Muscle of leg (tissue), 11 donors: ENCODE data around the gene TMC6. TPM values are rescaled to one million over a fixed set of nuclear protein-coding genes. Genes with fewer than 3 reads are reported as not detected.

ENCODE experiments used
- DNase-seq: peaks from one replicate; pipeline ENCODE4 v3.0.0; 2013
- H3K27ac ChIP-seq: one replicate; pipeline ENCODE4 v1.5.1; 2013; ENCODE audit warnings: mild to moderate bottlenecking, low read length, control low read depth
- H3K27me3 ChIP-seq: one replicate; pipeline ENCODE4 v1.6.1; 2013; ENCODE audit warnings: low read length; ENCODE audit not compliant: control insufficient read depth, insufficient read depth
- H3K36me3 ChIP-seq: one replicate; pipeline ENCODE4 v1.6.1; 2013; ENCODE audit warnings: low read length; ENCODE audit not compliant: control insufficient read depth, insufficient read depth
- H3K4me1 ChIP-seq: one replicate; pipeline ENCODE4 v1.6.1; 2013; ENCODE audit warnings: low read length; ENCODE audit not compliant: control insufficient read depth, insufficient read depth
- H3K4me3 ChIP-seq: one replicate; pipeline ENCODE4 v1.5.1; 2013; ENCODE audit warnings: low read length, control low read depth
- H3K9me3 ChIP-seq: replicated peaks from 2 replicates; pipeline ENCODE4 v1.6.1; 2013; ENCODE audit warnings: low read depth, low read length; ENCODE audit not compliant: control insufficient read depth
- WGBS: methylation state at CpG from one replicate; pipeline ENCODE4 v1.1.5; 2013; ENCODE audit warnings: missing lambda C conversion rate; ENCODE audit not compliant: insufficient coverage; 5-methylcytosine and 5-hydroxymethylcytosine counted together
- polyA plus RNA-seq, 8 donors: library from polyadenylated mRNA; unstranded; fragments of 120-200 nt; gene quantifications; one replicate each; pipeline versions ENCODE4 v1.2.1 to v1.2.3, GENCODE V29; 2013; ENCODE audit warnings: inconsistent platforms in 1 of 8, low replicate concordance in 1 of 8; ENCODE audit not compliant: insufficient read length in 8 of 8, insufficient read depth in 1 of 8
- total RNA-seq: library from RNA; stranded (reverse); fragments of 120-200 nt; gene quantifications from one replicate; pipeline ENCODE4 v1.2.4, GENCODE V29; 2013

TMC6 gene
- total and polyA plus RNA-seq, 9 donors, result 21.6 to 40.7 (median 26.1) TPM

DNA sequence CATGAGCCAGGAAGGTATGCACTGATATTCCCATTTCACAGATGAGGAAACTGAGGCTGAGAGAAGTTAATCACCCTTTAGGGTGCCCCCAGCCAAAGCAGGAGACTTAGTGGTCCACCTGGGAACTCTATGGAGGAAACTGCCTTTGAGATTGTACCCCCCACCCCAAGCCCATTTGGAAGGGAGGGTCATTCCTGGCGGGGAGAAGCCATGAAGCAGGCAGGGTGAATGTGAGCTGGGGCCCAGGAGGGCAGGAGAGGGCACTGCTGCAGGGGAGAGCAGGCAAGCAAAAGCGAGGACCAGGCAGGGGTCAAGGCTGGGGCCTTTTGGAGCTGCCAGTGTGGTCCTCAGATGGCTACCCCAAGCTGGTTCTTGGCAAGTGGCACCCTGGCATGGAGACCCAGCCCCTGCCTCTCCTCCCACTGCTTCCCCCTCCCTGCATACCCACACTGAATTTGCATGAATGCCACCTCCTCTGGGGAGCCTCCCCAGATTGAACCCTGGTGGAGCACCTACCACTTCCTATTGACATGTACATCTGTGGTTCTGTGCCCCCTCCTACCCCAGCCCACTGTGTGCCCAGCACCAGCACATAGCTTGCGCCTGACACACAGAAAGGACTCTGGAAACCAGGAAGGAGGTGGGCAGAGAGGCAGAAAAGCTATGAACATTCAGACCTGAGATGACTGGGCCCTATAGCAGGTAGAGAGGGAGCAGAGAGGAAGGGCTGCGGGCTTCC lies 965 bp upstream of the TMC6 start:
- Histone ChIP-seq H3K4me3 (no peak overlapping the region), H3K36me3 (peaks cover 14% of the 10 kb centered on the region), H3K27me3 (peaks cover 49% of the 10 kb centered on the region), H3K4me1 (peaks cover 84% of the 10 kb centered on the region), H3K27ac (peak overlapping the region; percentile 42), H3K9me3 (no peaks in the 10 kb centered on the region)
- 86% methylated on average over 3 of the region's 4 CpGs for WGBS
- DNase-seq, result no peak

DNA sequence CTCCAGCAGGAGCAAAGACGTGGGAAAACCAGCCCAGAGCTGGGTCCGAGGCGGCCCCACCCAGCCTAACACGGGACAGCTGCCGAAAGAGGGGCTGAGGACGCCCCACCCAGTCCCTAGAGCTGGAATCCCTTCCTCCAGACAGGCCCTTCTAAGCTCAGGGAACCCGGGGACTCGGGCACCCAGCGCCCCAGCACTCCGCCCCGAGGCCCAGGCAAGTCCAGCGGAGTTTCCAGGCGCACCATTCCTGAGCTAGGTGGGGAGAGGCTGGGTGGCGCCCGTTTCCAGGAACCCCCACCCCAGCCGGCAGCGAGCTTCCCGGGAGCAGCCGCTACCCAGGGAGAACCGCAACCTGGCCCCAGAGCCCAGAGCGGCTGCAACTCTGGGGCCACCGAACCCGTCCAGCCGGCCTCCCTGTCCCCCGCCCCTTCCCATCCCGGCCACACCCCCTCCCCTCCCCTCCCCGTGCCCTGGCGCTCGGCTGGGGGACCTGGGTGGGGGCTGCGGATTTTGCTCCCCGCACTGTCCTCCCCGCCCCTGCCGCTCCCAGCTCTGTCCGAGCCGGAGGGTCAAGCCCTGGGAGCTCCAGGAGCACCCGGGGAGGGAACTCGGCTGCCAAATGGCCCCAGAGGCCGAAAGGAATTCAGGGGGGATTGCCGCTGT lies 536 bp downstream of the TMC6 start:
- no peak for DNase-seq
- Histone ChIP-seq H3K4me1 (peaks cover 81% of the 10 kb centered on the region), H3K9me3 (no peaks in the 10 kb centered on the region), H3K27me3 (peaks cover 38% of the 10 kb centered on the region), H3K36me3 (peaks cover 26% of the 10 kb centered on the region), H3K27ac (peak overlapping the region; percentile 78), H3K4me3 (peak overlapping the region; percentile 68)
- 3% methylated on average over 16 of the region's 39 CpGs for WGBS

DNA sequence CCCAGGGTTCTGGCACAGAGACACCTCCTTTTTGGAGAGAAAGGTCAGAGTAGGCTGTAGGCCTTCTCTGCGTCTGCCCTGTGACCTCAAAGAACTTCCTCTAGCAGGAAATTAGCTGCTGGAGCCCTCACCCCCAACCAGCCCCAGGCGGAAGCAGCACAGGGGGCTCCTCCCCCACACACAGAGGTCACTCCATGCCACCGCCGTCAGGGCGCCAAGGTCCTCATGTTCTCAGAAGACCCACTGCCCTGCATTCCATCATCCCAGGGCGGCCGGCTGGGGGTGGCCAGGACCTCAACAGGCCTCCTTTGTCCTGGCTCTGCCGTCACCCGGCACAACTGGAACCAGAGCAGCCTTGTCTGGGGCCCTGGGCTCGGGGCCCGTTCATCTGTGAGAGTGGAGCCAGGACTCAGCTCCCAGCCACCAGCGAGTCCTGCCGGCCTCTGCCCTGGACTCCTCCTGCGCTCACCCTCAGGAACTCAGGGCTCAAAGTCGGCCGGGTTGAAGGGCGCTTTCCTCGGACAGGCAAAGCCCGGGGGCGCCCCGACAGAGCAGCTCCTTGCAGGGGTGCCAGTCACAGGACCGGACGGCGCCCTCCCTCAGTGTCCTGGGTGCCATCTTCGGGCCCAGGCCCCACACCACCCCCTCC lies 1.2 kb downstream of the TMC6 start:
- peak; percentile 69 for DNase-seq
- WGBS, result 20% methylated on average over 24 of the region's 25 CpGs
- H3K4me3 ChIP-seq, result peak overlapping the region; percentile 68
- H3K27me3 ChIP-seq, result peaks cover 35% of the 10 kb centered on the region
- peaks cover 31% of the 10 kb centered on the region for H3K36me3 ChIP-seq
- no peaks in the 10 kb centered on the region for H3K9me3 ChIP-seq
- peak overlapping the region; percentile 78 for H3K27ac ChIP-seq
- peaks cover 77% of the 10 kb centered on the region for H3K4me1 ChIP-seq

GRCh38 chr17:78126895-78127238 lies 1.7 kb downstream of the TMC6 start:
- H3K36me3 ChIP-seq, result peaks cover 35% of the 10 kb centered on the region
- 50% methylated on average over 1 of the region's 6 CpGs for WGBS
- H3K27ac ChIP-seq, result peak overlapping the region; percentile 78
- no peaks in the 10 kb centered on the region for H3K9me3 ChIP-seq
- peak overlapping the region; percentile 68 for H3K4me3 ChIP-seq
- H3K27me3 ChIP-seq, result peaks cover 32% of the 10 kb centered on the region
- peaks cover 72% of the 10 kb centered on the region for H3K4me1 ChIP-seq
- DNase-seq, result no peak

DNA sequence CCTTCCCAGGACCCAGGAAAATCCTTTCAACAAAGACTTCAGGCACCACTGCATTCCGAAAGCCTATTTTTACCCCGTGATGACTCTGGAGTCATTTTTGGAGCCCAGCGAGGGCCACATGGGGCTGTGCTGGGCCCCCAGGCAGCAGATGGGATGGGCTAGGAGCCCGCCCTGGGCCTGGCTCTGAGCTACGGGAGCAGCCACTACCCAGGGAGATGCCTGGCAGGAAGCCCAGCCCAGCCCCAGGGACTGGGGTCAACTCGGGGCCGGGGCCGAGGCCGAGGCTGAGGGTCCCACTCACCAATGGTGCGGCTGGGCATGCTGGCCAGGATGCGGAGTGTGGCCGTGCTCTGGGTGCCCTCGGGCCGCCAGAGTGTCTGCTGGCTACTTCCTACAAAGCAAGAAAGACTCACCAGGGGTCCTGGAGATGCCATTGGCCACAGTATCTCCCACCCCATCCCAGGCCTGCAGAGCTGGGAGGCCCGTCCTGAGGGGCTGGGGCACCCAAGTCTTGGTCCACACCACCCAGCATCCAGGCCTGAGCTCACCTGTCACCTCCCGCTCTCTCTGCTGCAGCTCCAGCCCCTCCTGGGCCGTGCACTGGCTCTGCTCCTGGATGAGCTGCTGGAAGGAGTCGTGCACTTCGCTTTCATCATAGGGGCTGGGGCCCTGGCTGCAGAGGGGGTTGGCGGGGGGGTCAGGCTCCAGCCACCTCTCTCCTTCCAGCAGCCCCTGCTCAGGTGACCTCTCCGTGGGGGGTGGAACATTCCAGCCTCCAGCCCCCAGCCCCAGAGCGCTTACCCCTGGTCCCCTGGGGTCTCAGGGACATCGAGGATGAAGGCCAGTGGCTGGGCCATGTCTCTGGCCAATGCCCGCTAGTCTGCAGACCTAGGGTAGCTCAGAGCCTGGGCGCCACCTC lies 2.3 kb downstream of the TMC6 start:
- WGBS, result 43% methylated on average over 20 of the region's 25 CpGs
- Histone ChIP-seq H3K9me3 (no peaks in the 10 kb centered on the region), H3K27me3 (peaks cover 26% of the 10 kb centered on the region), H3K4me1 (peaks cover 67% of the 10 kb centered on the region), H3K27ac (peak overlapping the region; percentile 69), H3K4me3 (no peak overlapping the region), H3K36me3 (peaks cover 38% of the 10 kb centered on the region)
- DNase-seq, result peak; percentile 47

DNA sequence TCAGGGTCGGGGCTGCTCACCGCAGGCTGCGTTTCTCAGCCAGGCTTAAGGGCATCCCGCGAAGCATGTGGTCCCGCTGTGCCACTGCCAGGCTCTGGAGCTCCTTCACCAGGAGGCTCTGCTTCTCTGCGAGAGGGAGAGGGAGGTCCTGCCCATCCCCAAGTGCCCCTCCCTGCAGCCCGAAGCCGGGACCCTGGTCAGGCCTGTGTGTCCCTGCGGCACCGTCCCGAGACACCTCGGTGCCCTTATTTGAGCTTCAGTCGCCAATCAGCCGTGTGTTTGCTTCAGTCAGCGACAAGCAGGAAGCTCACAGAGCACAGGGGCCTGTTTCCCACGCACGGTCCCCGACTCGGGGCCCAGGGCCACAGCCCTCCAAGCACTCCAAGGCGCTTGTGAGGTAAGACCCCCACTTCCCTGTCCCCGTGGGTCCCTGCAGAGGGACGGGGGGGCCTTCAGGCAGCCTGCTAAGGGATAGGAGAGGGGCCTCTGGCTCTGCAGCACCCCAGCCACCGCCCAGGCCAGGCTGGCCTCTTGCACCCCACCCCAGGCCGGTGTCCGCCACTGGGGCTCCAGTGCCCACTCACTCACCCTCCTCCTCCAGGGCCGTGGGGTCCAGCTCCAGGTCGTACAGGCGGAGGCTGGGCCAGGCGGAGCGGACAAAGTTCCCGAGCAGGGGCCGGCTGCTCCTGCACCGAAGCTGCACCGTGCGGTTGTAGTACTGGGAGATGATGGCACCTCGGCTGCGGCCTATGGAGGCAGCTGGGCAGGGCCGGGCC lies 3.2 kb downstream of the TMC6 start:
- WGBS, result 77% methylated on average over 29 of the region's 39 CpGs
- peaks cover 47% of the 10 kb centered on the region for H3K36me3 ChIP-seq

GRCh38 chr17:78124836-78125137 lies 3.8 kb downstream of the TMC6 start:
- DNase-seq, result no peak
- Histone ChIP-seq H3K27ac (no peak overlapping the region), H3K4me1 (peaks cover 58% of the 10 kb centered on the region)

More for the DNA sequence above, 3.2 kb downstream of the TMC6 start:
- Histone ChIP-seq H3K9me3 (no peaks in the 10 kb centered on the region), H3K4me3 (no peak overlapping the region), H3K27ac (peak overlapping the region; percentile 69), H3K27me3 (peaks cover 17% of the 10 kb centered on the region), H3K4me1 (peaks cover 63% of the 10 kb centered on the region)
- DNase-seq, result no peak

DNA sequence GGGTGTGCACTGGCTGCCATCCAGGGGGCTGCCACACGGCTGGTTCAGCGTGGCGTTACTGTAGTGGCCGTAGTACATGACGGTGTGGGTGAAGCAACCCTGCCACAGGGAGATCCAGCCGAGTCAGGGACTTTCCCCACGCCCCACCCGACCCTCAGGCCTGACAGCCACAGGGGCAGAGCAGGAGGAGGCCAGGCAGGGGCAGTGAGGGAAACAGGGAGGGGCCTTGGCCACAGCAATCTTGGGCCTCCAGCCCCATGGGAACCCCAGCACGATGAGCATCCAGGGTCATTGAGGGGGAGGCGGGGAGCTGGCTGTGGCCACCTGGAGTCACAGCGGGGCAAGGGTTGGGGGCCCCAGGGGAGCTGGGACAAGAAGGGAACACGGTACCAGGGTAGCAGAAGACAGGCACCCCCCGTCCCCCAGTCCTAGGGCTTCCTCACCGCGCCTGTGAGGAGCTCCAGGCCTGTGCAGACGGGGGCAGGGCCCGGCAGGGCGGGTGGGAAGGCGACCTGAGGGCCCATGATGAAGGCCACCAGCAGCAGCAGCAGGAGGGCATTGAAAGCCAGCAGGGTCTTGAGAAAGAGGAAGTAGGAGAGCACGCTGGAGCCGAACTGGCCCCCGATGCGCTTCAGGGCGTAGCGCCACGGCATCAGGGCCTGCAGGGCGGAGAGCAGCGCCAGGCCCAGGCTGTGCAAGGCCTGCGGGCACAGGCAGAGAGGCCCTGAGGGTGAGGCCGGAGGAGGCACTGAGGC lies 4.3 kb downstream of the TMC6 start:
- H3K27me3 ChIP-seq, result peaks cover 7% of the 10 kb centered on the region
- WGBS, result 82% methylated on average over 29 of the region's 30 CpGs
- DNase-seq, result no peak
- H3K4me1 ChIP-seq, result peaks cover 52% of the 10 kb centered on the region
- H3K36me3 ChIP-seq, result peaks cover 50% of the 10 kb centered on the region
- no peak overlapping the region for H3K4me3 ChIP-seq
- no peak overlapping the region for H3K27ac ChIP-seq
- H3K9me3 ChIP-seq, result no peaks in the 10 kb centered on the region

More at GRCh38 chr17:78124836-78125137, 3.8 kb downstream of the TMC6 start:
- no peaks in the 10 kb centered on the region for H3K9me3 ChIP-seq
- peaks cover 47% of the 10 kb centered on the region for H3K36me3 ChIP-seq
- H3K27me3 ChIP-seq, result peaks cover 12% of the 10 kb centered on the region
- no peak overlapping the region for H3K4me3 ChIP-seq
- 71% methylated on average over 11 of the region's 12 CpGs for WGBS
